PFSK-1 (cell line): ENCODE results near the gene CDHR3.

Source experiments
- FOXP2 ChIP-seq: optimal IDR thresholded peaks from 2 replicates; pipeline ENCODE3; 2011; ENCODE audit warnings: borderline replicate concordance, control low read depth, inconsistent platforms; ENCODE audit not compliant: insufficient read depth; ENCODE audit errors: extremely low read length, extremely low read depth
- POLR2AphosphoS5 ChIP-seq: IDR thresholded peaks from 2 replicates; pipeline ENCODE4 v1.6.1; 2012; ENCODE audit warnings: low read depth, mild to moderate bottlenecking, control low read depth, low read length, moderate library complexity
- SIN3A ChIP-seq: IDR thresholded peaks from 2 replicates; pipeline ENCODE4 v1.6.1; 2012; ENCODE audit warnings: mild to moderate bottlenecking, low read length, moderate library complexity, borderline replicate concordance; ENCODE audit not compliant: insufficient read depth
- TAF1 ChIP-seq: IDR thresholded peaks from 2 replicates; pipeline ENCODE4 v1.6.1; 2012; ENCODE audit warnings: low read length, control low read depth, borderline replicate concordance; ENCODE audit not compliant: insufficient read depth
- TF ChIP-seq, protein P1 (sequence below), 2 experiments: IDR thresholded peaks; 2 replicates each; pipeline versions ENCODE4 v1.6.1 to v1.8.0; 2011 to 2012; ENCODE audit warnings: low read depth in 2 of 2, low read length in 2 of 2, control low read depth in 1 of 2, inconsistent platforms in 1 of 2, mild to moderate bottlenecking in 1 of 2, moderate library complexity in 1 of 2; ENCODE audit not compliant: insufficient read depth in 1 of 2

The CDHR3 gene

DNA sequence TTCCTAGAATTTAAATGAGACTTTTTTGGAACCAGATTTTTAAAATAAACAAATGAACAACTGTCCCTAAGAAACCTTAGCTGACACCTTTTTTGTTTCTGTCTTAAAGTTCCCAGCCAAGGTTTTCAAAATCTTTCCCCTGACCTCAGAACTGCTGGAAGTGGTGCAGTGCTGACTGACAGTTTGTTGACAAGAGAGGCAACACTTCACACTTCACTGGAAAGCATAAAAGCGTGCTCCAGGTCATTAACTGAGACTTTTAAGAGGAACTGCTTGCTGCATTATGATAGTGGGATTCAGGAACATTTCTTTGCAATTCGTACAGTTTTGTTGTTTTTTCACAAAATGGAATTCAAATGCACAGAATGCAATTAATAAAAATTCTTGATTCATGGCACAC is 112.9 kb downstream of the CDHR3 start:
- no peak for TF ChIP-seq TAF1
- TF ChIP-seq, protein P1, sequence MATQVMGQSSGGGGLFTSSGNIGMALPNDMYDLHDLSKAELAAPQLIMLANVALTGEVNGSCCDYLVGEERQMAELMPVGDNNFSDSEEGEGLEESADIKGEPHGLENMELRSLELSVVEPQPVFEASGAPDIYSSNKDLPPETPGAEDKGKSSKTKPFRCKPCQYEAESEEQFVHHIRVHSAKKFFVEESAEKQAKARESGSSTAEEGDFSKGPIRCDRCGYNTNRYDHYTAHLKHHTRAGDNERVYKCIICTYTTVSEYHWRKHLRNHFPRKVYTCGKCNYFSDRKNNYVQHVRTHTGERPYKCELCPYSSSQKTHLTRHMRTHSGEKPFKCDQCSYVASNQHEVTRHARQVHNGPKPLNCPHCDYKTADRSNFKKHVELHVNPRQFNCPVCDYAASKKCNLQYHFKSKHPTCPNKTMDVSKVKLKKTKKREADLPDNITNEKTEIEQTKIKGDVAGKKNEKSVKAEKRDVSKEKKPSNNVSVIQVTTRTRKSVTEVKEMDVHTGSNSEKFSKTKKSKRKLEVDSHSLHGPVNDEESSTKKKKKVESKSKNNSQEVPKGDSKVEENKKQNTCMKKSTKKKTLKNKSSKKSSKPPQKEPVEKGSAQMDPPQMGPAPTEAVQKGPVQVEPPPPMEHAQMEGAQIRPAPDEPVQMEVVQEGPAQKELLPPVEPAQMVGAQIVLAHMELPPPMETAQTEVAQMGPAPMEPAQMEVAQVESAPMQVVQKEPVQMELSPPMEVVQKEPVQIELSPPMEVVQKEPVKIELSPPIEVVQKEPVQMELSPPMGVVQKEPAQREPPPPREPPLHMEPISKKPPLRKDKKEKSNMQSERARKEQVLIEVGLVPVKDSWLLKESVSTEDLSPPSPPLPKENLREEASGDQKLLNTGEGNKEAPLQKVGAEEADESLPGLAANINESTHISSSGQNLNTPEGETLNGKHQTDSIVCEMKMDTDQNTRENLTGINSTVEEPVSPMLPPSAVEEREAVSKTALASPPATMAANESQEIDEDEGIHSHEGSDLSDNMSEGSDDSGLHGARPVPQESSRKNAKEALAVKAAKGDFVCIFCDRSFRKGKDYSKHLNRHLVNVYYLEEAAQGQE (IDR thresholded peaks at IDR 0.05; ENCODE audit: insufficient read depth in 1 of 2, low read depth in 2 of 2, low read length in 2 of 2) = no peak
- TF ChIP-seq POLR2AphosphoS5 = no peak
- no peak for TF ChIP-seq SIN3A
- no peak for TF ChIP-seq FOXP2

- TF ChIP-seq POLR2AphosphoS5 (no peak), TAF1 (no peak), FOXP2 (no peak), SIN3A (no peak)
- TF ChIP-seq, protein P1 (IDR thresholded peaks at IDR 0.05; ENCODE audit: insufficient read depth in 1 of 2, low read depth in 2 of 2, low read length in 2 of 2) = no peak
These were observed 113.5 kb downstream of the CDHR3 start for GRCh38 chr7:106076537-106076936.

- TF ChIP-seq, protein P1 (IDR thresholded peaks at IDR 0.05; ENCODE audit: insufficient read depth in 1 of 2, low read depth in 2 of 2, low read length in 2 of 2) = no peak
- TF ChIP-seq SIN3A (no peak), TAF1 (no peak), POLR2AphosphoS5 (no peak), FOXP2 (no peak)
These were observed 117.4 kb downstream of the CDHR3 start for GRCh38 chr7:106080300-106080987.

- TF ChIP-seq POLR2AphosphoS5 = no peak
- TF ChIP-seq SIN3A = no peak
- TF ChIP-seq, protein P1 (IDR thresholded peaks at IDR 0.05; ENCODE audit: insufficient read depth in 1 of 2, low read depth in 2 of 2, low read length in 2 of 2) = no peak
- no peak for TF ChIP-seq FOXP2
- TF ChIP-seq TAF1 = no peak
These were observed 119.2 kb downstream of the CDHR3 start for GRCh38 chr7:106082087-106082854.
